ENCODE results near the gene PKP3.

GRCh38 chr11:390175-390574 lies 3.8 kb upstream of the PKP3 start:
- TF ChIP-seq POLR2AphosphoS5 (IDR thresholded peaks at IDR 0.05; ENCODE audit: low read depth, low read length) = no peak
- TF ChIP-seq POLR2A (IDR thresholded peaks at IDR 0.05; ENCODE audit: low read depth, low read length) = no peak
